HG02973 (cell line): Measurements from ENCODE around the gene SSTR3.
A peak's percentile ranks its signal among the peaks of the same experiment; 100 is the strongest.

Experiments used
- ATAC-seq: cut with Tn5 transposase; IDR thresholded peaks from one replicate; pipeline ENCODE4 v1.9.1; 2021; ENCODE audit warnings: moderate library complexity; ENCODE audit not compliant: unreplicated experiment

The SSTR3 gene

GRCh38 chr22:37229805-37230672, 17.8 kb upstream of the SSTR3 start:
- peak; percentile 48 for ATAC-seq

GRCh38 chr22:37229012-37229804, 16.9 kb upstream of the SSTR3 start:
- ATAC-seq = no peak

GRCh38 chr22:37228106-37229011, 16.1 kb upstream of the SSTR3 start:
- ATAC-seq = no peak

- no peak for ATAC-seq
These were observed 14.2 kb upstream of the SSTR3 start for GRCh38 chr22:37226514-37226913.

- ATAC-seq = no peak
These were observed 13.8 kb upstream of the SSTR3 start for GRCh38 chr22:37226087-37226486.

- ATAC-seq = no peak
These were observed 13.2 kb upstream of the SSTR3 start for GRCh38 chr22:37225481-37225880.

GRCh38 chr22:37224757-37225420, 12.6 kb upstream of the SSTR3 start:
- ATAC-seq = no peak

GRCh38 chr22:37223965-37224551, 11.8 kb upstream of the SSTR3 start:
- no peak for ATAC-seq

GRCh38 chr22:37222440-37222971, 10.2 kb upstream of the SSTR3 start:
- ATAC-seq = no peak

- no peak for ATAC-seq
These were observed 9.4 kb upstream of the SSTR3 start for GRCh38 chr22:37221424-37222333.

GRCh38 chr22:37220543-37220981, 8.3 kb upstream of the SSTR3 start:
- ATAC-seq = no peak

- ATAC-seq = no peak
These were observed 7.3 kb upstream of the SSTR3 start for GRCh38 chr22:37219533-37219932.

- ATAC-seq = peak; percentile 76
These were observed 6.6 kb upstream of the SSTR3 start for GRCh38 chr22:37218771-37219411.

- ATAC-seq = no peak
These were observed 6.1 kb upstream of the SSTR3 start for GRCh38 chr22:37218399-37218770.

- ATAC-seq = no peak
These were observed 3.6 kb upstream of the SSTR3 start for GRCh38 chr22:37215890-37216289.

- no peak for ATAC-seq
These were observed 2.4 kb upstream of the SSTR3 start for GRCh38 chr22:37214731-37215030.

- no peak for ATAC-seq
These were observed 1.9 kb upstream of the SSTR3 start for GRCh38 chr22:37213941-37214730.
